Parathyroid adenoma (tissue), 2 donors: Measurements from ENCODE around the gene ATP6V1F.

ENCODE experiments used
- H2AFZ ChIP-seq: fragments of 300-600 bp; sonication (generic); one replicate; pipeline ENCODE4 v1.7.0; 2017; ENCODE audit warnings: antibody characterized with exemption, mild to moderate bottlenecking
- H3K27ac ChIP-seq: fragments of 300-600 bp; sonication (generic); one replicate; pipeline ENCODE4 v1.7.0; 2017
- H3K27me3 ChIP-seq: fragments of 300-600 bp; sonication (generic); one replicate; pipeline ENCODE4 v1.7.0; 2017; ENCODE audit warnings: low read length; ENCODE audit not compliant: control insufficient read depth, insufficient read depth
- H3K36me3 ChIP-seq: fragments of 300-600 bp; sonication (generic); one replicate; pipeline ENCODE4 v1.7.0; 2017; ENCODE audit warnings: low read length; ENCODE audit not compliant: control insufficient read depth, insufficient read depth
- H3K4me1 ChIP-seq: fragments of 300-600 bp; sonication (generic); one replicate; pipeline ENCODE4 v1.7.0; 2017; ENCODE audit warnings: control low read depth
- H3K4me2 ChIP-seq: fragments of 300-600 bp; sonication (generic); one replicate; pipeline ENCODE4 v1.7.0; 2017; ENCODE audit warnings: low read length
- H3K4me3 ChIP-seq: fragments of 300-600 bp; sonication (generic); one replicate; pipeline ENCODE4 v1.7.0; 2017; ENCODE audit warnings: low read depth, low read length
- H3K79me2 ChIP-seq: fragments of 300-600 bp; sonication (generic); one replicate; pipeline ENCODE4 v1.7.0; 2017; ENCODE audit warnings: control low read depth
- H3K9ac ChIP-seq: fragments of 300-600 bp; sonication (generic); one replicate; pipeline ENCODE4 v1.7.0; 2017; ENCODE audit warnings: mild to moderate bottlenecking
- H3K9me3 ChIP-seq: fragments of 300-600 bp; sonication (generic); one replicate; pipeline ENCODE4 v1.7.0; 2017; ENCODE audit warnings: low read length; ENCODE audit not compliant: control insufficient read depth
- CTCF ChIP-seq: fragments of 300-600 bp; sonication (generic); IDR thresholded peaks from one replicate; pipeline ENCODE4 v1.7.0; 2017; ENCODE audit warnings: antibody characterized with exemption, mild to moderate bottlenecking
- donor health status: primary hyperparathyroidism.

Gene ATP6V1F

GRCh38 chr7:128888756-128889095, 26.1 kb downstream of the ATP6V1F start:
- H3K27me3 ChIP-seq, result no peaks in the 10 kb centered on the region
- no peak overlapping the region for H3K4me3 ChIP-seq

GRCh38 chr7:128889121-128889520, 26.5 kb downstream of the ATP6V1F start:
- no peak overlapping the region for H2AFZ ChIP-seq
- no peaks in the 10 kb centered on the region for H3K9me3 ChIP-seq
- H3K4me1 ChIP-seq, result no peaks in the 10 kb centered on the region
- H3K27me3 ChIP-seq, result no peaks in the 10 kb centered on the region
- no peaks in the 10 kb centered on the region for H3K79me2 ChIP-seq
- no peak overlapping the region for H3K9ac ChIP-seq
- no peak overlapping the region for H3K4me3 ChIP-seq
- no peak overlapping the region for H3K4me2 ChIP-seq
- no peaks in the 10 kb centered on the region for H3K36me3 ChIP-seq
- TF ChIP-seq CTCF, result no peak
- H3K27ac ChIP-seq, result no peak overlapping the region

More at GRCh38 chr7:128888756-128889095, 26.1 kb downstream of the ATP6V1F start:
- H3K9ac ChIP-seq, result no peak overlapping the region
- H3K4me2 ChIP-seq, result no peak overlapping the region
- H2AFZ ChIP-seq, result no peak overlapping the region
- H3K27ac ChIP-seq, result no peak overlapping the region
- H3K9me3 ChIP-seq, result no peaks in the 10 kb centered on the region
- no peaks in the 10 kb centered on the region for H3K4me1 ChIP-seq
- H3K79me2 ChIP-seq, result no peaks in the 10 kb centered on the region
- no peaks in the 10 kb centered on the region for H3K36me3 ChIP-seq
- no peak for TF ChIP-seq CTCF

DNA sequence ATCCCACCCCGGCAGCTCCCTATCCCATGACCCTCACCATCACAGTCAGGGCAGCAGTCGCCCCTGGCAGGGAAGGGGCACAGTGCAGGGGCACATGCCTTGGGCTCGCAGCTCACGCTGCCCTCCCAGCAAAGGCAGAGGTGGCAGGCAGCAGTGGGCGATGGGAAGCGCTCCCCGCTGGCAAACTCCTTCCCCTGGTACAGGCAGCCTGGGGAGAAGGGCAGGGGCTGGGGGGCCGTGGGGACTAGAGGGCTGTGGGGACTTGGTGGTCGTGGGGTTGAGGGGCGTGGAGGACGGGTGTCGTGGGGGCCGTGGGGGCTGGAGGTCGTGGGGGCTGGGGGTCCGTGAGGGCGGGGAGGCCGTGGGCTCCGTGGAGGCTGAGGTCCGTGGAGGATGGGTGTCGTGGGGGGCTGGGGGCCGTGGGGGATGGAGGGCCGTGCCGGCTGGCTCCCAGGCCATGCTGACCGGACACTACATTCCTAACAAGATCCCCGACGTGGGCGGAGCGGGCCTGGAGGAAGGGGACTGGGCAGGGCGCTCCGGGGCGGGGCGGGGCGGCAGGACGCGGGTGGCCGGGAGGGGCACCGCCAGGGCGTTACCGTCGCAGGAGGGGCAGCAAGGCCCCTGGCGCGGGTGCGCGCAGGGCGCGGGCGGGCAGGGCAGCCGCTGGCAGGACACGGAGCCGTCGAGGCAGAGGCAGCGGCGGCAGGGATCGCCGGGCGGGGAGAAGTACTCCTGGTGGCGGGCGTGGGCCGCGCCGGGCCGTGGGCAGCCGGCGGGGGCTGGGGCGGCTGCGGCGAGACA, 27.9 kb downstream of the ATP6V1F start:
- H2AFZ ChIP-seq, result peak overlapping the region; percentile 70
- no peaks in the 10 kb centered on the region for H3K27me3 ChIP-seq
- no peaks in the 10 kb centered on the region for H3K36me3 ChIP-seq
- TF ChIP-seq CTCF, result no peak
- H3K9me3 ChIP-seq, result no peaks in the 10 kb centered on the region
- H3K4me1 ChIP-seq, result no peaks in the 10 kb centered on the region
- no peak overlapping the region for H3K9ac ChIP-seq
- no peak overlapping the region for H3K4me2 ChIP-seq
- H3K27ac ChIP-seq, result no peak overlapping the region
- H3K79me2 ChIP-seq, result no peaks in the 10 kb centered on the region
- H3K4me3 ChIP-seq, result no peak overlapping the region

DNA sequence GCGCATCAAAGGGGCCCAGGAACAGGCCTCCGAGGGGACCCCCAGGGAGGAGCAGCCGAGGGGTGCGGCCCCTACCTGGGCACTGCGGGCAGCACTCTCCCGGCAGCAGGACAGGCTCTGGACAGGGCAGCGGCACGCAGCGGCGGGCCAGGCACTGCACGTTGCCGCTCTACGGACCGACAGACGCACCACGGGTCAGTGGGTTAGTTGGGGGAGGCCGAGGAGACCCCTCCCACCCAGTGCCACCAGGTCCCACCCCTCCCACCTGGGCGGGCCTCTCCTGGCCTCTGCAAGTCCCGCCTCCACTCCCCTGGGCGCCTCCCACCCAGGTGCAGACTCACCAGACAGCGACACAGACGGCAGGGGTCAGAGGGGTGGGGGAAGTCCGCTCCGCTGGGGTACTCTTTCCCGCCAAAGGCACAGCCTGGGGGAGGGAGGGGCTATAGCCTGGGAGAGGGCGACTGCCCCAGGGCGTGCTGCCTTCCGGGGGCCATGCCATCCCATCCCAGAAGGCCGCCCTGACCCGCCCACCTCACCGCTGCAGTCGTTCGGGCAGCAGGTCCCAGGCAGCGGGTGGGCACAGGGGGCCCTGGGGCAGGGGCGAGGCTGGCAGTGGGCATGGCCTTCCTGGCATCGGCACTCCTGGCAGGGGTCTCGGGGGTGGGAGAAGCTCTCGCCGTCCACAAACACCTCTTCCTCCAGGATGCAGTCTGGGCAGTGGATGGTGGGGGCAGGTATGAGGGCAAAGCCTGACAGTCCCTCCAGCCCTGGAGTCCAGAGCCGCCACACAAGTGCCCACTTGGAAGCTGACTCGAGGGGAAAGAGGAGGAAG, 28.7 kb downstream of the ATP6V1F start:
- H3K27ac ChIP-seq, result no peak overlapping the region
- no peak for TF ChIP-seq CTCF
- H3K4me3 ChIP-seq, result no peak overlapping the region
- H3K9ac ChIP-seq, result no peak overlapping the region
- H3K79me2 ChIP-seq, result no peaks in the 10 kb centered on the region
- H3K36me3 ChIP-seq, result no peaks in the 10 kb centered on the region
- no peaks in the 10 kb centered on the region for H3K27me3 ChIP-seq
- H3K4me2 ChIP-seq, result no peak overlapping the region
- H3K9me3 ChIP-seq, result no peaks in the 10 kb centered on the region
- H3K4me1 ChIP-seq, result no peaks in the 10 kb centered on the region
- peak overlapping the region; percentile 70 for H2AFZ ChIP-seq
